Stimulated activated CD4-positive, alpha-beta T cell treated with anti-CD3 and anti-CD28 coated beads, Interleukin-1b, Interleukin-23, amount 100 ng/mL, for 4 hours (primary cell): ENCODE measurements around the gene FHIT.

Experiments used
- DNase-seq, 2 donors: peaks; one replicate each; pipeline ENCODE4 v3.0.0-alpha.2; 2020; ENCODE audit warnings: low read depth in 2 of 2

FHIT gene

DNA sequence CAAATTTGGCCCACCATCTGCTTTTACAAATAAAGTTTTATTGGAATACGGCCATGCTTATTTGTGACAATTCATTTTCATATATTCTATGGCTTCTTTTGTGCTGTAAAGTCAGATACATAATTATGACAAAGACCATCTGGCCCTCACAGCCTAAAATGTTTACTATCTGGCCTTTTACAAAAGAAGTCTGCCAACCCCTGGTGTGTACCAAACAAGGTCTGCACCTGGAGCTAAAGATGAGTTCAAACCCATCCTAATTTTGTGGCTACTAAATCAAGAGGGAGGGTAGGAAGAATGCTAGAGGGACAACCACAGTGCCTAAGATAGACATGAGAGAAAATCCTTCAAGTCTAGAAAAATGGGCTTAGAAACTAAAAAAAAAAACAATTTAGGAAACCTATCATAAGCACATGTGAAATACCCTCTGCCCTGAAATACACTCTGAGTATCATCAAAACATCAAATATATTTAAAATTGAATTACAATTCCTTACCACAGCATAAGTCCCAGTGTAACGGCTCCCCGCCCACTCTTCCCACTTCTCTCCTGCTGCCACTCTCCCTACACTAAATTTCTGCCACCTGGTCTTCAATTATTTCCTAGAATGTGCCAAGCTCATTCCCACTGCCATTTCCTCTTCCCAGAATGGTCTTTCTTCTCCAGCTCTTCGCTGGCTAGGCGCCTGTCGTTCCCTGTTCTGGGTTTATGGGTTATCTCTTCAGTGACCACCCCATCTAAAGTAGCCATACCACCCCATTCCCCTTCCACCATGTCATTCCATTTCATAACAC lies 1250.7 kb downstream of the FHIT start:
- no peak for DNase-seq

DNA sequence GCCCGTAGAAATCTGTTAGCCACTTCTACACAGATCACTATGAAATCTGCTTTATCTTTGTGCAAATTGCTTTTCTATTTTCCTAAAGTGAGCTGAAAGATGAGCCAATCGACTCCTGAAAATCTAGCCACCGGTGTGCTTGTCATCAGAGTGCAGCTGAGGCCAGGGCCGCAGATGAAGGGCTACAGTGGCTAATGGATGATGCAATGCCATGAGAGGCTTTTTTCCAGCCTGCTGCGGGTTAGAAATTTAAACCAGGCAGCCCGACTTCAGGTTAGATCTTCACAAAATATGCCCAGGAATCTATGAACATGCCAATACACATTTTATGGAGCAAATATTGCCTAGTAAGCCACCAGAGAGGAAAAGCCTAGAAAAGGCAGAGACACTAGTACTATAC lies 1253.2 kb downstream of the FHIT start:
- DNase-seq, result no peak

DNA sequence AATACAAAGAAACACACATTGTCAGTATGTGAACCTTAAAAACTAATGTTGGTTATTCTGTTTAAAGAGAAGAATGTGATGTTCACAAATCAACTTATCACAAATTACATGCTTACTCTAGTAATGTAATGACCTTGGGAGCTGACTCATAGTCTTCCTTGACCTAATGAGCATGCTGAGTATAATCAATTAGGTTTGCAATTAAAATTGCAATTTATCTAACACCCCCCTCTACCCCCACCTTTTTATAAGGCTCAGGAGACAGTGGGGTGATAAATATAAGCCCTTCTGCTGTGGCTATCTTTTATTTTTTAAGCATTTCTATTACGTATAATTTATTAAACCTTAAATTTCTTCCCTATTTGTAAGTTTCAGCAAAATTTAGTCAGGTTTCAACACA lies 1253.7 kb downstream of the FHIT start:
- DNase-seq, result no peak

DNA sequence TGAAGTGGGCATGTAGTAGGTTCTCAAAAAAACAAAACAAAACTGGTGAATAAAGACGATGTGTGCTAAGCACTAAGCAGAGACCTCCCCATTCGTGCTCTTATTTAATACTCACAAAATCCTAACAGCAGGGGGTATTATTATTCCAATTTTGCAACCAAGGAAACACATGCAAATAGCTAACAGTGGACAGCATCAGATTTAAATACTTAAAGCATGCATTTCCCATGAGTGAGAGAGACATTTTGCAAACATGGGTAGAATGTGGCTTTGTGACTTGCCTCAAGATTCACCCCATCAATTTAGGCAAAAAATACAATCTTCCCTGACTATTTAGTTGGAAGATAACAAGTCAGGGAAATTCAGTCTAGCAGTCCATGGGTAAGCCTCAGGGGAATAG lies 1255.2 kb downstream of the FHIT start:
- DNase-seq, result no peak

DNA sequence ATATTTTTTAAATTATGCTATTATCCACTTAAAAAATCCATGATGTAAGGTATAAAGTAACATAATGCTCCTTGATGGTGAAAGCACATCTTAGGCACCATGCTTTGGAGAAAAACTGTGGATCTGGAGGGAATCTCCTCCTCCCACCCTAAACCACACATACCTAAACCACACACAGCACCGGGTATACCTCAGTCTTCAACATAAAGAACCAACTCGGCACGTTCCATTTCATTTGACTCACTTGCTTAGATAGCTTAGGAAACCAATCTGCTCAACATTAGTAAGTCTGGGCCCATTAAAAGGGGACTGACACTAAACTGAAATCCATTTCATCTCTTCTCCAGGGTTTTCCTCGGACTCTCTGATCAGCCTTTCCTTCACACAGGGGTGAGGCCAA lies 1255.7 kb downstream of the FHIT start:
- DNase-seq, result no peak

DNA sequence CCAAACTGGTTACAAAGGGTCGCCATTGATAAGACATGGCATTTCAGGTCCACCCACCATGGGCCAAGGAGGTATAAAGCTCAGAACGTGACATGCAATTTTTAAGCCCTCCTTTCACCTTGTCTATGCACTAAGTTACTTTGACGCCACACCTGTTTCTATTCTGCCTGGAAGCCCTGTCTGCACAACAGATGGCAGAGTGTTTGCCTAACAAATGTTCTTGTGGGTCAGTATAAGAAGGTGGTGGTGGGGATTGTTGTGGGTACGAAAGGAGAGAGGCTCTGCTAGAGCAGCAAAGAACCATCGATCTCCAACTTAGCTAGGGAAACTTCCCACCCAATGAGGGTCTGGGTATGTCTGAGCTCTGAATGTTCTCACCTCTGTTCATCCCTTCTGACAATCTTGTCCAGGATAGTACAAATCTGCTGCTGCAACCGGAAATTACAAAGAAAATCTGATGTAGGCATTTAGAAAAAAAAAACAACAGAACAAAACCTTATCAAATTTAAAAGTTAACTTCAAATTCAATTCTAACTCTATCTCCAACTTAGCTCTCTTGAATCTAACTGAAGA lies 1256.4 kb downstream of the FHIT start:
- no peak for DNase-seq

DNA sequence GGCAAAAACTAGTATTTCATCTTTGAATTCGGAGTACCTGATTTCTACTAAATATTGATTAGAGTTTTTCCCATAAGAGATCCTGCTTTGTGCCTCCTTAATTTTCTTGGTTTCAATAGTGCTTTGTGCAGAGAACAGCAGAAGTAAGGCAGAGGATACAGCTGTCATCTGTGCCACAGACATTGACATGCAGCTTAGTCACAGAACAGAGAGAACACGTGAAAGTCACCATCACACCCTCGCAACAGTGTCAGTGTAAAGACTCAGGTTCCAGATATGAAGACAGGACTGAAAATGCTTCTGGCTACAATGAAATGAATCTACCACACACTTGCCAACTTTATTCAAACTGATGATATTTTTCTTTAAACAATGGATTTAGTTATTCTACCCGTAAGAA lies 1258.7 kb downstream of the FHIT start:
- DNase-seq, result no peak

DNA sequence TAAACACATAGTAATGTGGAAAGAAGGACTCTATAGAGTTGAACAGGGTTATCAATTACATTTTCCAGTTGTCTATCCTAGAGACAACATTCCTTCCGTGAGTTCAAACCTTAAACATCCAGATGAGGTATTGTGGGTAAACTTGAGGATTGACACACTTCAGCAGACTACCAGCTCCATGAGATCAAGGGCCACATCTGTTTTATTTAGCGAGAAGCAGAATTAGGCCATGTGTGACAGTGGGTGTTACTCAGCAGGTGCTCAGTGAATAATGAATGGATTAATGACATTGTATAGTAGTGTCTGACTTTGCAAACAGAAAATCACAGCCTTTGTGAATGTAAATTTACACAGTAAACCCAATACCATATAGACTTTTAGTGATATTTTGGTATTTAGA lies 1260.3 kb downstream of the FHIT start:
- no peak for DNase-seq

DNA sequence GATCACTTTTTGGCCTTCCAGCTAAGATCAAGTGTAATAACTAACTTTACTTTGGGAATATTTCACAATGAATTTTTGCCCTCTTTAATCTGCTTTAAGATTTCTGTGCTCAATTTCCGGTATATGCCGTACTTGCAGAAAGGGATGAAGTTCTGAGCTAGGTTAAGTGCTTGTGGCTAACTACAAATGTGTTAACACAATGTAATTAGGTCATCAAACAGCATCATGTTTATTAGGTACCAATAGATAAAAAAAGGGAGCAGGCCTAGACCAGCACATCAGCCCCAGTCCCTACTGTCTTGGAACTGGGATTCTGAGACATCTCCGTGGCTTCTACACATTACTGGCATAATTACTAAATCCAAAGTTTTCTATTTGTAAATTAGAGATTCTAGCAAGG lies 1268.7 kb downstream of the FHIT start:
- no peak for DNase-seq

DNA sequence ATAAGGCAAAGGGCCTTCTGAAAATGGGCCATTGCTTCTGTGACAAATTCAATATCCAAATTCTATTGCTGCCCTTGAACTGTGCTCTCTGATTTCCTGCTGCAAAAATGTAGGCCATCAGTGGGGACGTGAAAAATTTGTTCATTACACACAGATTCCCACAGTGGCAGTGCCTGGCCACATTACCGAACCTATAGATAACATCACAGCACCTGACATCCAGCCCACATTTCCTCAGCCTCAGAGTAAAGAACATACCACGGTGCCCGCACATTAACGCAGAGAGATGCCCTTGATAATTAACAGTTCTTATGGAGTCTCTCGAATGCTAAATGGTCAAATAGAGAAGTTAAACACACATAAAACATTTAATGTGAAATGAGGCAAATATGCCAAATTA lies 1269.9 kb downstream of the FHIT start:
- DNase-seq, result no peak

DNA sequence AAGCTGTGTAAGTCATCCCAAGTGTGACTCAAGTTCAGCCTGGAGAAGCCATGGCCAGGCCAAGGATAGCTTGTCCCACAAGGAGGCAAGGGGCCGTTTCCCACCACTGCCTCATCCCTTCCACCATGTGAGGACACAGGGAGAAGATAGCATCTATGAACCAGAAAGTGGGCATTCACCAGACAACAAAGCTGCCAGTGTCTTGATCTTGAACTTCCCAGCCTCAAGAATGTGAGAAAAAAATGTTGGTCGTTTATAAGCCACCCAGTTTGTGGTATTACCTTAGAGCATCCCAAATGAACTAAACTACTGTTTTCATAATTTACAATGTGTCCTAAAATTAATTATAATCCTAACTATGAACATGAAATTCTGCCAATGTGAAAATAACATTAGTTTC lies 1270.7 kb downstream of the FHIT start:
- no peak for DNase-seq

DNA sequence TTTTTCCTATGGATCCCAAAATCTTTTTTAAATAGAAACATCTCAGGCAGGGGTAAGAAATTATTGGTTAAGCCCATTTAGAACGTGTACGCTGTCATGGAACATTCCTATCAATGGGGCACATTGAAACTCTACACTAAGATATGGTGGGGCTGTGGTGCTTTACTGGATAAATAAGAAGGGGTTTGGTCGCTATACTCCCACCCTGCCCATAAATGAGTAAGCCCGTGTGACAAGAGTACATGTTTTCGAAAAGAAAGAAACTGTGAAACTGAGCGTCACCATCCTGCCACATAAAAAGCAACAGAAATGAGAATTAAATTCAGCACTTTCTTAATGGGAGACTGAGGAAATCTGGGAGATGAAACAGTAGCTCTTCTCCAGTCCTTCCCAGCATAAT lies 1271.7 kb downstream of the FHIT start:
- DNase-seq, result no peak

DNA sequence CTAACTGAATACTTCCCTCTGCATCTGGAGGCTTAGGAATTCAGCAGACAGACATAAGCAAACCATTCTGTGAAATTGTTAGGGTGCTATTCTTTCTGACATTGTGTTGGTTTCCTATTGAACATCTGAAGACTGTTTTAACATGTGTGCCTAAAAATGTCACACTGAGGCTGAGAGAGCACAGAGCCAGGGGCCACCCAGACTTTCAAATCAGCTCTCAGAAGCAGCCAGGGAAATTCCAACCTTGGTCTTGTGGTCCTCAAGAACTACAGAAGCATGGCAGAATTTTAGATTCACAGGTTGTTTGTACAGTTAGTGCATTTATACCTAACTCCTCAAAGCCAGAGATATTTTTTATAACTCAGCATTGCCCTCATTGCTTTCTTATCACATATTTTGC lies 1272.3 kb downstream of the FHIT start:
- DNase-seq, result no peak

DNA sequence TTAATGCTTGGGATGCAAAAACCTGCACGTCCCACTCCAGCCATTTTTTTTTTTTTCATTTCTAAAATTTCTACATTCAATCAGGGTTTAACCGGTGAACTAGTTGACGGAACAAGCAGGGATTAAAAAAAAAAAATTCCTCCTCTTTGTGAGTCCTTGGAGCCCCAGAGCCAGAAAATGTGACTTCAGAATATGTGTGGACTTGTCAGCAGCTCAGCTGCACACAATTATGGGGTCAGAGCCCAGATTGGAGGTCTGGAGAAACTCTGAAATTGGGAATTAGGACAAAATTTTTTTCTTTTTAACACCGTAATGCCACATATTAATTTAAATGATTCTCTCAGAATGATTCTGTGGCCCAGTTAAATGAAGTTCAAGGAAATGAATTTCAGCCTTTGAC lies 1280.5 kb downstream of the FHIT start:
- DNase-seq, result no peak

DNA sequence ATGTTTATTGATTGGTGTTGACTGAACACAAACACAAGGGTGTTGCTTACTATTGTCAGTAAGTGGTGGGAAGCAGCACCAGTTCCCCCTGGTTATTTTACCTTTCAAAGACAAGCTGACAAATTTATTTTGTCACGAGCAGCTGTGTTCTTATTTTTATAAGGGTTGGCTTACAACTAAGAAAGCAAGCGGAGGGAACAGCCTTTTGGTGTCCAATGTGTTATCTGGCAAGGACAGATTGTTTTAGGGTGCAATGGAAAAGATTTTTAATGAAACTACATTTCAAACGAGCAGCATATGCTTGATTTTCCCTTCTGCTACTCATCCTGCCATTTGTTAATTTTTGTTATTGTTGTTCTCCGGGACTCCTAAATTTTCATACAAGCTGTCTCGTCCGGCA lies 1280.9 kb downstream of the FHIT start:
- DNase-seq, result no peak

DNA sequence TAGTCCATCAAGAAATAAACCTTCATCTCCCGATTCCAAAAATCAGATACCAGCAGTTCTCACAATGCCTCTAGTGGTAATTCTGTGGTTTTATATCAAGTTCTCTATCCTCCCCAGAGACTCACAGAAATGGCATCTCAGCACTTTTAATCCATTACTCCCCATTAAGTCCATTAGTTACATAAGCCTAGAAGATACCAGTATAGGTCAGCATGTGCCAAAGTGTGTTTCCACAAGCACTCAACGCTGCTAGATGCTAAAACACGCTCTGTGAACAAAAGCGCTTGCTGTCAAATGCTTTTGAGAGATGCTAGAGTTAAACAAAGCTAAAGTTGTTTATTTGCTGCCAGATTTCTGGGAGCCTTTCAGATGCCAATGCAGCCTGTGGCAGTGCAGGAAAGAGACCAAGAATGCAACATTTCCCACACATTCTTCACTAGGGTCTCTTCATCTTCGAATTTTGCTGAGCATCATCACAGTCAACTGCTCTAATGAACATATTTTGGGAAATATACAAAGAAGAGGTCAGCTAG lies 1282.7 kb downstream of the FHIT start:
- DNase-seq, result no peak

DNA sequence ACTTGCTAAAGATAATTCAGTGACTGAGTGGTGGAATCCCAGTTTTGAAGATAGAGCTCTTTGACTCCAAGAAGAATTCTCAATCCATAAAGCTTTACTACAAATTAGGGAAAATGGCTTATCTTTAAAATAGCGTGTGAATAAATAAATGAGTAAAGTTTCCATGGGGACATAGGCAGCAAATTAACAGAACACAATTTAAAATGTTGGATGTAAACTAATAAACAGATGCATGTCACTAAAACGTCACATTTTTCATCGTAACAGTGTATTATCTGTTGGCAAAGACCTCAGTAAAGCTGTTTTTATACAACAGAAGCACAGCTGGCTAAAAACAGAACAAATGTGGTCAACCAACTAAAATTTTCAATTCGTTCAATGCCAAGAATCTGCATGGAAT lies 1287.6 kb downstream of the FHIT start:
- DNase-seq, result no peak

DNA sequence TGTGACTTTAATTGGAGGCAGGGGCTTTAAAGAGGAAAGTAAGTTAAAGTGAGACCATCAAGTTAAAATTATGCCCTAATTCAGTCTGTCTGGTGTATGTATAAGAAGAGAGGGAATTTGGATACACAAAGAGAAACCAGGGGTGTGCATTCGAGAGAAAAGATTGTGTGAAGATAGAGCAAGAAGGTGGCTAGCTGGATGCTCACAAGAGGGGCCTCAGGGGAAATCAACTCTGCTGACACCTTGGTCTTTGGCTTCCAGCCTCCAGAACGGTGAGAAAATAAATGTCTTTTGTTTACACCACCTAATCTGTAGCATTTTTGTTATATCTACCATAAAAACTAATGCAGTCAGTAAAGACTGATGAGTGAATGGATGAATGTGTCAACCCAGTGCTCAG lies 1294.1 kb downstream of the FHIT start:
- no peak for DNase-seq

DNA sequence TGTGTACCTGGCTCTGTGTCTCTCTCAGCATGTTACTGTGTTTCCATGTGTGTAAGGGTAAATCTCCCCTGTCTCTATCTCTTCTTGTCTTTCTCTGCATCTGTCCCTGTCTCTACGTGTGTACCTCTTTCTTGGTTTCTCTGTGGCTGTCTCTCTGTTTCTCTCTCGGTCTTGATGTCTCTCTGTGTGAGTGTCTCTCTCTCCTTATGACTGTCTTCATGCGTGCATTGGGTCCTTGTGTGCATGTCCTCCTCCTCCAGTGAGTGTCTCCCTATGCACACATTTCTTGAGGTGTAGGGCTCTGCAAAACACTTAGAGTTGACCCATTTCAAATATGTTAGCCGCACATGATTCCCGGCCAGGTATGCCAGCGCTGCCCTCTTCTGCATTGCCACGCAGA lies 1298.1 kb downstream of the FHIT start:
- no peak for DNase-seq

DNA sequence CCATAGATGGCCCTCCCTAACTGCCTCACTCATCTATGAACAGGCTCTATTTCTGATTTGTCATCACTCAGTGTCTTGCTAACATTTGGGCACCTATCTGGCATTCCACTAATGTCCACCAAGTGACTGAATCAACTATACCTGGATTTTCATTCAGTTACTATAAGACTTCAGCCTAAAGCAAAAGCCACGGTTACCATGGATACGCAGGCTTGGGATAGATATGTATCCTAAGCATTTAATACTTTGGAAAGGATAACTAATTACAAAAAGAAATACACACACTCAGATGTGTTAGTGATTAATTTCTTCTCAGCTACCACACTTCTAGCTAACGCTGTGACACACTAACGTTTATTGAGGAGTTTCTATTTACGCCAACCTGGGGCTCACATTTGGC lies 1301.9 kb downstream of the FHIT start:
- no peak for DNase-seq

DNA sequence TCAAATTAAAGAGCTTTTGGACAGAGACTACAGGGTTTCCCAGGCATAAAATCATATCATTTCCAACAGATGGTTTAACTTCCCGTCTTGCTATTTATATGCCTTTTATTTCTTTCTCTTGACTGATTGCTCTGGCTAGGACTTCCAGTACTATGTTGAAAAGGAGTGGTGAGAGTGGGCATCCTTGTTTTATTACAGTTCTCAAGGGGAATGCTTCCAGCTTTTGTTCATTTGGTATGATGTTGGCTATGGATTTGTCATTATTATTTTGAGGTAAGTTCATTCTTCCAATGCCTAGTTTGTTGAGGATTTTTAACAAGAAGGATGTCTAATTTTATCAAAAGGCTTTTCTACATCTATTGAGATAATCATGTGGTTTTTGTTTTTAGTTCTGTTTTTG lies 1304.9 kb downstream of the FHIT start:
- DNase-seq, result no peak

DNA sequence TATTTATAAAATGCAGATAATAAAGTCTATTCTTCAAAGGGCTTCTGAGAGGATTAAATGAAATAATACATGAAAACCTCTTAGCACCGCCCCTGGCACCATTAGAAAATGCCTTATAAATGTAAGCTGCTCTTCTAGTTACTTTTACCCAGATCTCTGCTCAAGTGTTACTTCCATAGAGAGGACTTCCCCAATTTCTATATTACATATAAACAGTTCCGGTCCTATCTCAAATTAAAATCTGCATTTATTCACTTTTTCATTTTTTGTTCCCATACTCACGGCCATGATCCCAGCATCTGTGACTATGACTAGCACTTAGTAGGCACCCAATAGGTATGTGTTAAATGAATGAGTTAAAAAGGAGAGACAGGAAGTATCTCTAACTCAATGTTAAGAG lies 1310.5 kb downstream of the FHIT start:
- DNase-seq, result no peak

DNA sequence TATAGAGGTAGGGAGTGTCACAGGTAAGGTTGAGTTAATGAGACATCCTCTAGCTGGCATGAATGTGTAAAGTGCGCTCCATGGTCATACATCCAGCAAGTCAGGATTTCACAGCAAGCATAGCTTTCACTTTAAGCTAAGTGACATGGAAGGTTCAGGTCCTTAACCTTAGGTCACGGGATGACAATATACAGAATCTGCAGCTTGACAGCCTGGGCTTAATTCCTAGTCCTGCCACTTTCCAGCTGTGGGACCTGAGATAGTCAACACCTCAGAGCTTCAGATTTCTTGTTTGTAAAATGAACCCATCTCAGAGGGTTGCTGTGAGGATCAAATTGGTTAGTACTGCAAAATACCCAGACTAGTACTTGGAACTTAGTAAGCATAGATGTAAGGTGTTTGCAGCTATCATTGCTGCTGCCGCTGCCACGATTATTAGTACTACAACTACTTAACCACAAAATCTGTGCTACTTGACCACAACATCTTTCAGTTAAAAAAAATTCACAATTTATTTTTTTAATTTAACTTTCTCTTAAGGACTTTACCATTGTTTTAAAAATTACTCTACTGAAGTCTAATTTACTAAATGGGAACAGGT lies 1311.3 kb downstream of the FHIT start:
- DNase-seq, result no peak
